ENCODE results near the gene EPS8L2. TPM values are rescaled to one million over a fixed set of nuclear protein-coding genes. Genes with fewer than 3 reads are reported as not detected.
A peak's percentile ranks its signal among the peaks of the same experiment; 100 is the strongest.
"Not testable (repeated sequence)": the region's sequence is repeated elsewhere in the genome, so short reads cannot be mapped to it uniquely, and the experiment has no call there.

The EPS8L2 gene
- polyA plus RNA-seq, 1 donor: 2.0 TPM

- DNase-seq (ENCODE audit: low read depth): not testable (repeated sequence)
These were observed 15.8 kb upstream of the EPS8L2 start for GRCh38 chr11:690244-690643.

GRCh38 chr11:690738-691633 is 15.0 kb upstream of the EPS8L2 start:
- no peak for DNase-seq (ENCODE audit: low read depth)

DNA sequence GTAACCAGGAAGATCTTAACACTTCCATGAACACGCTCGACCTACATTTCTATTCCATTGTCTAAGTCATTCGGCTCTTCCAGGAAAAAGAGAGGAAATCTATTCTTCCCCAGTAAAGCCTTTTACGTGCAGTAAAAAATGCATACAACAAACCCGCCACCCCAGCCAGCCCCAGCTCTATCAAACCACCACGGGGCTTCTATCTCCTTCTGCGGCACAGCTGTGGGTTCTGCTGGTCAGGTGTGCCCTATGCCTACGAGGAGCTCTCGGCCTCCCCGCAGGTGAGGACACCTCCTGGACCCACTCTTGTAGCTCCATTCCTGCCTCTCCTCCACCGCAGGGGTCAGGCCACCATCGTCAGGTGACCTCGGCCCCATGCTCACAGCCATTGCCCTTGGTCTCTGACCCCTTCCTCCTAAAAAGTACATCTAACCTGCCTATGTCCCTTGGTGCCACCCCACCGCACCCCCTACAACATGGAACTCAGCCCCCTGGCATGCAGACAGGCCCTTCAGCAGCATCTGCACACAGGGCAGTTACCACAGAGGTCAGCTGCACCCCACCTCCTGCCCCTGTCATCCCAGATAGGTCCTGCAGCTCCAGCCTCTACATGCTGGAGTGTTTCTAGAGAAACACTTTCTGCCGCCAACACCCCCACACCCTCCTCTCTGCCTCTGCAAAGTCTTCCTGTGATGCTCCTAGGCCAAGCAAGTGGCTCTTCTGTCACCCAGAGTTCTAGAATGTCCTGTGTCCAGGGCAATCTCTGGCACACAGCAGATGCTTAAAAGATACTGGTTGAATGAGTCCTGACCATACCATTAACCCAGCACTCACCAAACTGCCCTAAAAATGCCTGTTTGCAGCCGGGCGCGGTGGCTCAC is 14.1 kb upstream of the EPS8L2 start:
- no peak for DNase-seq (ENCODE audit: low read depth)

DNA sequence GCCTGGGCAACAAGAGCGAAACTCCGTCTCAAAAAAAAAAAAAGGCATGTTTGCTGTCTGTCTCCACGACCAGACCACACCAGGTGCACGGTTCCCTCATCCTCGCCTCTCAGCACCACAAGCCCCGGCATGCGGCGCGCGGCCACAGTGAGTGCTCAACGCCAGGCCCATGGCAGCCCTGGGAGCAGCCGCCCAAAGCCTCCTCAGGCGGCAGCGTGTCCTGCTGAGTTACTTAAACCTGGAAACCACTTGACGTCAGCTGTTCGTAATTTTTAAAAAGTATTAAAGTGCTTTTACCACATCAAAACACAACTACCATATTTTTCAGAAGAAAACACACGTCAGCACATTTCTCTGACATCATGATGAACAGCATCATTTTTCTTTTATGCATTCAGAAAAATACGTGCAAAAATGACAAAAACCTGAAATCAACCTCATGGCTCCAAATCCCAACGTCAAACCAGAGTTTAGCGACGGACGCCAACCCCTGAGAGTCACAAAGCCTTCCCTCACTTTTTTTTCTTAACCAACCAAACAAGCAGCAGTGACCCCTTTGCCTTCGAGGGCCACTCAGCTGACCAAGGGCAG is 13.1 kb upstream of the EPS8L2 start:
- DNase-seq (ENCODE audit: low read depth): no peak

DNA sequence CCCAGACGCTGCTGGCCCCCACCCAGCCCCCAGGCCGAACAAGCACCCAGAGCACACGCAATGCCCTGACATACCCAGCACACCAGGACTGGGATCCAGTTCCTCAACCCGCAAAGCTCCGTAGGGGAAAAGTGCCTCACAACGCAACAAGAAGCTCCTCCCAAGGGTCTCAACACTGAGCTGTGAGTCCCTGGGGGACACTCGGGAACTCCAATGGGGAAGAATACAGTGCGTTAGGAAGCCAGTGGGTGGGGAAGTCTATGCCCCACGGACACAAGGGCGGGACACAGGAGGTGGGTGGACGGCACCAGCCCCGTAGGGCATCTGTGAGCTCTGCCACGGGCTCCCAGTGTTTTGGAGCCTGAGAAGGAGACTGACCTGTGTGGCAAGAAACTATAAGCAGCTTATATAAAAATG is 12.6 kb upstream of the EPS8L2 start:
- DNase-seq (ENCODE audit: low read depth): no peak

- DNase-seq (ENCODE audit: low read depth): no peak
These were observed 12.0 kb upstream of the EPS8L2 start for GRCh38 chr11:693887-694562.

- peak; percentile 92 for DNase-seq (ENCODE audit: low read depth)
These were observed 11.3 kb upstream of the EPS8L2 start, which contains the start of gene DEAF1 for GRCh38 chr11:694563-695287. DEAF1 (minus strand) TSS chr11:695222; CDS start chr11:695047, 175 bp downstream.

DNA sequence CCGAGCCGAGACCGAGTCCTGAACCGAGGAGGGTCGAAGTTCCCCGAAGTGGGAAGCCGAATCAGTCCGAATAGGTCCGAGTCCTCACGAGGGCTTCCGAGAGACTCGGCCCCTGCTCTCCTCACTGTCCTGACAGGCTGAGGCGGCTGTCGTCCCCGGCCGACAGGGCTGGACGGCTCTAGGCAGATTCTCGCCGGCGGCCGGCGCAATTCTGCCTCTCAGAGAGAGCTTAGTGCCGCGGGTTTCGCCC is 10.8 kb upstream of the EPS8L2 start:
- no peak for DNase-seq (ENCODE audit: low read depth)

DNA sequence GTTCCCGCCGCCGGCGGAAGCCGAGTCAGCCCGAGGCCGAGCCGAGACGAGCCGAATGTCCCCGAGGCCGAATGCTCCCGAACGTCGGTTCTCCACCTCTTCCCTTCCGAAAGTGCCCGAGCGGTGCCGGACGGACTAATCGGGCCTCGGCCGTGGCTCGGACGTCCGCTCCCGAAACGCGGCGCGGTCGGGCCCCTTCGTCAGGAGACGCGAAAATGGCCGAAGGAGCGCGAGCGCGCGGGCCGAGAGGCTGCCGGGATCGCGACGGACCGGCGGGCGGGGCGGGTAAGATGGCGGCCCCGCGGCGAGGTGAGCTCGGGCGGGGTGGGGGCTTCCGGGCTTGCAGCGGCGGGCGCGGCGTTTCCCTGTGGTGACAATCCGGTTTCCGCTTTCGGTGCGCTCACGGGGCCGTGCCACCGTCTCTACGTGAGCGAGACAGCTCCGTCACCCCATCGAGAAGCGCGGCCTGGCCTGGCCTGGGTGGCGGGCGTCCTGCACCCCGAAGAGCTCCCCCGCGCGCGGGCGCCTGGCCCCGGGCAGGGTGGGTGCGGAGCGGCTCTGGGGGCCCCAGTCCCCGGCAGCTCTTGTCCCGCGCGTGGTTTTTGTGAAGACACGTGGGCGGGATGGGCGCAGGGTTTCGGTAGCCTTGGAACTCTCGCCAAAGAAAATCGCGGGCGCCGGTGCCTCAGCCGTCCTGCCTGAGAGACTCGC is 10.3 kb upstream of the EPS8L2 start, which contains the start of gene TMEM80:
Gene TMEM80, plus strand, starts transcription at position 279 of the 711 bp plus-strand sequence. Its CDS starts 12 bp downstream, at position 291.
- DNase-seq (ENCODE audit: low read depth): peak; percentile 93

DNA sequence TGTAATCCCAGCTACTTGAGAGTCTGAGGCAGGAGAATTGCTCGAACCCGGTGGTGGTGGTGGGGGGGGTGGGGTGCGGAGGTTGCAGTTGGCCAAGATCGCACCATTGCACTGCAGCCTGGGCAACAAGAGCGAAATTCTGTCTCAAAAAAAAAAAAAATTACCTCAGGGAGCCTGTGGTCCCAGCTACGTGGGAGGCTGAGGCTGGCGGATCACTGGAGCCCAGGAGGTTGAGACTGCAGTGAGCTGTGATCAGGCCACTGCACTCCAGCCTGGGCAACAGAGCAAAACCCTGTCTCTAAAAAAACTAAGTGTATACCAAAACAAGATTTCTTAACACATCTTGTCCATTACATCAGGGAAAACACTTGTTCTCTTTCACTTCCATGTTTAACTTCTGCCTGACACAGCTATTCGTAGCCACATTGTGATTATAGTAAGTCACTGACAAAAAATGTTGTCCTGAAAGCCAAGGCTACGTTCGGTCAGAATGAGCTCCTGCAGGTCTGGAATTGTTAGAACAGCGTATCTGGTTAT is 9.0 kb upstream of the EPS8L2 start:
- no peak for DNase-seq (ENCODE audit: low read depth)

DNA sequence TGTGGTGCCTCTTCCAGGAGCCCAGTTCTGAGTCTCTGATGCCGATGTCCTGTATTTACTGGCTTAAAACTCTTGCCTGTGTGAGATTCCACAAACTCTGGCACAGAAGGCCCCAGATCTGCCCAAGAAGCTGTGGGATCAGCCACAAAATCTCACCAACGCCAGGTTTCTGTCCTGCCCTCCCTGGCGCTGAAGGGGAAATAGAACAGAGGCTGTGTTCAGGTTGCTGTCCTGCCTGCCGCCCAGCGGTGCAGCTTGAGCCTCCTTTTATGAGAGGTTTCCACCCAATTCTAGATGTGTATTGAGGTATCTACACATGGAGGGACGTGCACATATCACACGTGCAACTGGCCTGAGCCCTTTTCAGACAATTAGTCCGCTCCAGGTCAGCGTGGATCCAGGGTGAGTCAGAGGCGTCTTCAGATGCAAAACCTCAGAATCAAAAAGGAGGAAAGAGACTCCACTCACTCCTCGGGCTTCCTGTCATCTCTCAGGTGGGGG is 8.2 kb upstream of the EPS8L2 start:
- no peak for DNase-seq (ENCODE audit: low read depth)

DNA sequence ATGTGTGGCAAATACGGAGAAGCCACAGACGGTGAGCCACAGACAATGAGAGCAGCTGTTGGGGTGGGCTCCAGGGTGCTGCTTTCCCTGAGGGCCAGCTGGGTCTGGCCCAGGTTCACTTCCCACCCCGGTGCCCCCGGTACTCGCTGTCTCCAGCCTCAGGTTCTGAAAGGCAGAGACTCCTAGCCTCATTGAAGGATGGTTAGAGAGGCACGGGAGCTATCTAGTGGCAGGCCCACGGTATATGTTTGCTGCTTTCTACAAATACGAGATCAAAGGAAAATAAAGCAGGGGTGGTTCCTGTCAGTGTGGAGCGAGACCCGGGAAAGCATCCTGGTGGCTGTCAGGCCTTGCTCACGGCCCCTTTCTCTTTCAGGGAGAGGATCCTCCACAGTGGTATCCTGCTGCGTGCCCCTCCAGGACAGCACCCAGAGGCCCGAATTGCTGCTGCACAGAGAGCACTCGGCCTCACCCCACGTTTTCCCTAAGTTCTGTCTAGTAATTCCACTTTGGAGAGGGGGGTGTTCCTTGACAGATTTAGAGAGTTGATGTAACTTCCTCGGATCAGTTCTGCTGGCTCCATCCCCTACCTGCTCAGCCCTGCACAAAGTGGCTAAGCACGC is 7.4 kb upstream of the EPS8L2 start:
- DNase-seq (ENCODE audit: low read depth): no peak

- no peak for DNase-seq (ENCODE audit: low read depth)
These were observed 6.9 kb upstream of the EPS8L2 start for GRCh38 chr11:699116-699508.

DNA sequence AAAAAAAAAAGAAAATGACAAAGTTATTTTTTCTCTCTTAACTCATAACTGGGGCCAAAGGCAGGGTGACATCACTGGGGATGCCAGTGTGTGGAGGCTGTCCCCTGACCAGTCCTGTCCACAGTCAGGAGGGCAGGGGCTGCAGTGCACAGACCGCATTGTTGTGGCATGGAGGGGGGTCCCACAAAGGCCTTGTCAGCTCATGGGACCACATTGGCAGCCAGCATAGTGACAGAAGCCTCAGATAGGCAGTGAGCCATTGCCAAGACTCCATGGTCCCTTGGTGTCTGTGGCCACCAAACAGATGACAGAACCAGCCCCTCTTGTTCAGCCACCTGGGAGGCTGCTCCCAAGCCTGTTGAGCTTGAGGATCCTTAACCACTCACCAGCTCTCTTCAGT is 6.3 kb upstream of the EPS8L2 start:
- no peak for DNase-seq (ENCODE audit: low read depth)

- no peak for DNase-seq (ENCODE audit: low read depth)
These were observed 4.1 kb upstream of the EPS8L2 start for GRCh38 chr11:701741-702461.

GRCh38 chr11:702462-703461 is 3.3 kb upstream of the EPS8L2 start:
- no peak for DNase-seq (ENCODE audit: low read depth)

- no peak for DNase-seq (ENCODE audit: low read depth)
These were observed 2.5 kb upstream of the EPS8L2 start for GRCh38 chr11:703506-703905.
